ENCODE measurements around the gene BCL2L1. TPM values are rescaled to one million over a fixed set of nuclear protein-coding genes. Genes with fewer than 3 reads are reported as not detected.

BCL2L1 gene
- total and polyA plus RNA-seq, 2 donors (not counting 3 experiments of a cell fraction or from before 2014, with no cell fraction given): 78.0 to 101 TPM

DNA sequence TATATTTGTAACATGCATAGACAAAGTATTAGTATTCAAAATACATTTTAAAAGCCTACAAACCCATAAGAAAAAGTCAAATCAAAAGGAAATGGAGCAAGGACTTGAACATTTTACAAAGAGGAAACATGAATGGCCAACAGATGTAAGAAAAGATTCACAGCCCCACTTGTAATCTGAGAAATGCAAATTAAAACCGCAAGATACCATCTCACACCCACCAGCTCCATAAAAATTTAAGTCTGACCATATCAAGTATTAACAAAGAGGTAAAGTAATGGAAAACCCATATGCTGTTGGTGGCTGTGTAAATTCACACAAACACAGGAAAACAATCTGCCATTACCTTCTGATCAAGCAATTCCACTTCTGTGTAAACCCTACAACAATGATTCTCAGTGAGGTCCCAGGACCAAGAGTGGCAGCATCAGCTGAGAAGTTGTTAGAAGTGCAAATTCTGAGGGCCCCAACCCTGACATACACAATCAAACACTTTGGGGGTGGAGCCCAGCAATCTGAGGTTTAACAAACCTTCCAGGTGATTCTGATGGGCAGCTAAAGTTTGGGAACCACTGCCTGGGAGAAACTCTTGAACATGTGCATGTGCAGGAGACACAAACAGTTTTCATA lies 30.9 kb downstream of the BCL2L1 start:
- H3K9me1 ChIP-seq (replicated peaks; ENCODE audit: control insufficient read depth, extremely low read depth, insufficient read depth, low read length): no peaks in the 10 kb centered on the region
- ChIA-PET CTCF (interaction anchor here (0.9 to 5.2 kb wide), 3 partner anchors 9 to 32 kb away, joined by 3 to 26 read pairs (median 3); no protein-coding TSS in a partner anchor), POLR2A (no interaction called here)
- H3K9me3 ChIP-seq (replicated peaks; ENCODE audit: control insufficient read depth, insufficient read depth, low read length): no peaks in the 10 kb centered on the region
- intact Hi-C loops (cut with micrococcal nuclease) (no loop called here), dilution Hi-C loops (cut with MboI; ENCODE audit: extremely low pct_ligation_motif_present, low sequenced_read_pairs) (no loop called here)
- H3K79me2 ChIP-seq (ENCODE audit: control insufficient read depth, insufficient read depth, low read length): peaks cover 85% of the 10 kb centered on the region
- DNase-seq (ENCODE audit: low read depth, low spot score): no peak
- no peaks in the 10 kb centered on the region for H3K27me3 ChIP-seq (ENCODE audit: control insufficient read depth in 2 of 2, insufficient read depth in 2 of 2, low read length in 2 of 2)
- H3K27ac ChIP-seq (ENCODE audit: insufficient read depth, low read depth, low read length): no peak overlapping the region
- H3K4me1 ChIP-seq (ENCODE audit: control insufficient read depth, extremely low read depth, insufficient read depth, low read length): peaks cover 26% of the 10 kb centered on the region
- TF ChIP-seq, protein P1, sequence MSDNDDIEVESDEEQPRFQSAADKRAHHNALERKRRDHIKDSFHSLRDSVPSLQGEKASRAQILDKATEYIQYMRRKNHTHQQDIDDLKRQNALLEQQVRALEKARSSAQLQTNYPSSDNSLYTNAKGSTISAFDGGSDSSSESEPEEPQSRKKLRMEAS (IDR thresholded peaks at IDR 0.05; ENCODE audit: insufficient read depth, insufficient read length): no peak
- TF ChIP-seq POLR2A (IDR thresholded peaks at IDR 0.05; ENCODE audit: low read depth, low read length) (no peak), POLR2AphosphoS5 (IDR thresholded peaks at IDR 0.05; ENCODE audit: insufficient read depth, low read depth, low read length) (no peak), FOS (IDR thresholded peaks at IDR 0.05; ENCODE audit: borderline replicate concordance, insufficient read depth, low read length) (no peak), JUN (IDR thresholded peaks at IDR 0.05; ENCODE audit: borderline replicate concordance, insufficient read depth, insufficient read length, low read depth) (no peak), EZH2 (IDR thresholded peaks at IDR 0.05; ENCODE audit: borderline replicate concordance, low read depth, low read length, severe bottlenecking) (no peak), MYC (IDR thresholded peaks at IDR 0.05; ENCODE audit: low read depth, low read length) (no peak), GATA2 (IDR thresholded peaks at IDR 0.05; ENCODE audit: insufficient read depth, insufficient read length, low read depth, low read length) (no peak)
- TF ChIP-seq, protein P2, sequence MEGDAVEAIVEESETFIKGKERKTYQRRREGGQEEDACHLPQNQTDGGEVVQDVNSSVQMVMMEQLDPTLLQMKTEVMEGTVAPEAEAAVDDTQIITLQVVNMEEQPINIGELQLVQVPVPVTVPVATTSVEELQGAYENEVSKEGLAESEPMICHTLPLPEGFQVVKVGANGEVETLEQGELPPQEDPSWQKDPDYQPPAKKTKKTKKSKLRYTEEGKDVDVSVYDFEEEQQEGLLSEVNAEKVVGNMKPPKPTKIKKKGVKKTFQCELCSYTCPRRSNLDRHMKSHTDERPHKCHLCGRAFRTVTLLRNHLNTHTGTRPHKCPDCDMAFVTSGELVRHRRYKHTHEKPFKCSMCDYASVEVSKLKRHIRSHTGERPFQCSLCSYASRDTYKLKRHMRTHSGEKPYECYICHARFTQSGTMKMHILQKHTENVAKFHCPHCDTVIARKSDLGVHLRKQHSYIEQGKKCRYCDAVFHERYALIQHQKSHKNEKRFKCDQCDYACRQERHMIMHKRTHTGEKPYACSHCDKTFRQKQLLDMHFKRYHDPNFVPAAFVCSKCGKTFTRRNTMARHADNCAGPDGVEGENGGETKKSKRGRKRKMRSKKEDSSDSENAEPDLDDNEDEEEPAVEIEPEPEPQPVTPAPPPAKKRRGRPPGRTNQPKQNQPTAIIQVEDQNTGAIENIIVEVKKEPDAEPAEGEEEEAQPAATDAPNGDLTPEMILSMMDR (IDR thresholded peaks at IDR 0.05; ENCODE audit: extremely low read depth in 1 of 2, insufficient read depth in 1 of 2, low read depth in 1 of 2, low read length in 2 of 2): no peak
- H2AFZ ChIP-seq (ENCODE audit: low read depth, low read length): no peak overlapping the region
- no peak overlapping the region for H3K4me3 ChIP-seq (replicated peaks in 1 of 3; ENCODE audit: insufficient read depth in 1 of 3, low read depth in 1 of 3, low read length in 3 of 3)
- no TSS peak for BruUV-seq (replicated peaks)
- H3K4me2 ChIP-seq (ENCODE audit: insufficient read depth, low read length): no peak overlapping the region
- H4K20me1 ChIP-seq (replicated peaks; ENCODE audit: control insufficient read depth, extremely low read depth, insufficient read depth, low read length): no peaks in the 10 kb centered on the region
- peaks cover 0 to 4% of the 10 kb centered on the region in 2 experiments for H3K36me3 ChIP-seq (ENCODE audit: control insufficient read depth in 2 of 2, extremely low read depth in 1 of 2, insufficient read depth in 2 of 2, low read length in 2 of 2)
- H3K9ac ChIP-seq (replicated peaks; ENCODE audit: extremely low read depth, insufficient read depth, low read length): no peak overlapping the region
- FAIRE-seq: peak; percentile 49

Data from endothelial cell of umbilical vein (primary cell).